HepG2 (cell line): ENCODE data around the gene AQP6. TPM values are rescaled to one million over a fixed set of nuclear protein-coding genes. Genes with fewer than 3 reads are reported as not detected.

Experiments
- ATAC-seq: fragments of 200-7000 bp; cut with Tn5 transposase; 3 replicates; pipeline ENCODE4 v1.9.1; 2020; ENCODE audit warnings: mild to moderate bottlenecking, moderate library complexity
- BruUV-seq: library from RNA; stranded (reverse); fragments of 400-500 nt; replicated peaks from 2 replicates; lab custom pipeline; 2021; lab: Mats Ljungman, UMichigan
- CTCF ChIA-PET: fragments of 300-600 bp; formaldehyde crosslinking; extraction: SDS; loops from one replicate; lab custom pipeline; 2021; ENCODE audit warnings: low total read pairs, inconsistent platforms, low intra/inter-chr PET ratio; lab: Yijun Ruan, JAX
- POLR2A ChIA-PET: fragments of 350-600 bp; sonication (Branson Sonifier 250); formaldehyde crosslinking; loops from one replicate; lab custom pipeline; 2020; ENCODE audit warnings: antibody characterized with exemption, inconsistent platforms; lab: Yijun Ruan, JAX
- DNase-seq: peaks from one replicate; pipeline ENCODE4 v3.0.0-alpha.2; 2015; ENCODE audit warnings: low spot score
- FAIRE-seq: peaks from 3 replicates; lab custom pipeline; 2011; peaks lifted over from hg19 to GRCh38; lab: Jason Lieb, UNC
- H2AFZ ChIP-seq: one replicate; pipeline ENCODE4 v1.6.1; 2011; ENCODE audit warnings: low read length, inconsistent platforms
- H3K27ac ChIP-seq: fragments of 300-600 bp; 3 replicates; pipeline ENCODE4 v1.8.0; 2011; ENCODE audit warnings: mixed run types, mild to moderate bottlenecking, mixed read lengths, low read length, inconsistent platforms; ENCODE audit not compliant: insufficient read depth; ENCODE audit errors: extremely low read length
- H3K27me3 ChIP-seq, 2 experiments: fragments of 200-600 bp in 1 of 2; 2 replicates in 1 of 2; 3 replicates in 1 of 2; pipeline versions ENCODE4 v1.6.0 to v1.8.0; 2011; ENCODE audit warnings: low read length in 2 of 2, mild to moderate bottlenecking in 2 of 2, moderate library complexity in 2 of 2, inconsistent platforms in 1 of 2; ENCODE audit not compliant: insufficient read depth in 2 of 2, control insufficient read depth in 1 of 2
- H3K36me3 ChIP-seq, 2 experiments: fragments of 200-600 bp in 1 of 2; replicated peaks in 1 of 2; 2 replicates in 1 of 2; 3 replicates in 1 of 2; pipeline versions ENCODE4 v1.5.1 to v1.8.0; 2011; ENCODE audit warnings: low read length in 2 of 2, inconsistent platforms in 1 of 2; ENCODE audit not compliant: insufficient read depth in 2 of 2, control insufficient read depth in 1 of 2
- H3K4me1 ChIP-seq: 2 replicates; pipeline ENCODE4 v1.5.1; 2012; ENCODE audit warnings: low read length, inconsistent platforms; ENCODE audit not compliant: insufficient read depth
- H3K4me2 ChIP-seq: 2 replicates; pipeline ENCODE4 v1.6.0; 2011; ENCODE audit warnings: low read depth, low read length, inconsistent platforms
- H3K4me3 ChIP-seq, 3 experiments: fragments of 200-600 bp in 1 of 3; sonication (generic), shearing (Covaris generic) in 1 of 3; replicated peaks in 1 of 3; 2 replicates each; pipeline ENCODE4 v1.5.1; 2011 to 2016; ENCODE audit warnings: low read length in 3 of 3, inconsistent platforms in 2 of 3, low read depth in 2 of 3, mild to moderate bottlenecking in 2 of 3, control low read depth in 1 of 3, mixed read lengths in 1 of 3; ENCODE audit not compliant: insufficient read depth in 1 of 3
- H3K79me2 ChIP-seq: one replicate; pipeline ENCODE4 v1.6.1; 2011; ENCODE audit warnings: low read length, inconsistent platforms; ENCODE audit not compliant: insufficient read depth
- H3K9ac ChIP-seq: 2 replicates; pipeline ENCODE4 v1.6.0; 2011; ENCODE audit warnings: mild to moderate bottlenecking, low read depth, low read length, inconsistent platforms; ENCODE audit not compliant: insufficient read depth
- H3K9me3 ChIP-seq: 2 replicates; pipeline ENCODE4 v1.5.1; 2012; ENCODE audit warnings: mild to moderate bottlenecking, low read length
- H4K20me1 ChIP-seq: 2 replicates; pipeline ENCODE4 v1.6.0; 2011; ENCODE audit warnings: inconsistent platforms, mild to moderate bottlenecking, low read length, moderate library complexity; ENCODE audit not compliant: insufficient read depth
- ADNP ChIP-seq: sonication (generic); formaldehyde crosslinking; IDR thresholded peaks from 2 replicates; pipeline ENCODE4 v1.4.0; 2020; ENCODE audit warnings: missing genetic modification reagents
- CHD4 ChIP-seq: fragments of 200-600 bp; sonication (generic); IDR thresholded peaks from 2 replicates; pipeline ENCODE4 v1.7.0; 2017; ENCODE audit warnings: mild to moderate bottlenecking, low read length, borderline replicate concordance
- KLF12 ChIP-seq: sonication (generic); formaldehyde crosslinking; IDR thresholded peaks from 2 replicates; pipeline ENCODE4 v1.4.0; 2020; ENCODE audit warnings: missing genetic modification reagents, borderline replicate concordance
- NCOA1 ChIP-seq: sonication (generic); formaldehyde crosslinking; IDR thresholded peaks from 2 replicates; pipeline ENCODE4 v1.9.0; 2021; ENCODE audit warnings: missing genetic modification reagents
- SAFB2 ChIP-seq: sonication (generic); formaldehyde crosslinking; IDR thresholded peaks from 2 replicates; pipeline ENCODE4 v1.5.1; 2020; ENCODE audit warnings: missing genetic modification reagents, low read depth, mild to moderate bottlenecking, borderline replicate concordance
- SALL1 ChIP-seq: sonication (generic); formaldehyde crosslinking; IDR thresholded peaks from 2 replicates; pipeline ENCODE4 v1.8.0; 2022; ENCODE audit warnings: mild to moderate bottlenecking, missing genetic modification reagents
- SMARCE1 ChIP-seq: fragments of 450-650 bp; IDR thresholded peaks from 2 replicates; pipeline ENCODE4 v1.6.1; 2017; ENCODE audit warnings: borderline replicate concordance
- TERF1 ChIP-seq: sonication (generic); formaldehyde crosslinking; IDR thresholded peaks from 2 replicates; pipeline ENCODE4 v1.8.0; 2022; ENCODE audit warnings: mild to moderate bottlenecking, missing genetic modification reagents, moderate library complexity
- ZBTB20 ChIP-seq: sonication (generic); formaldehyde crosslinking; IDR thresholded peaks from 2 replicates; pipeline ENCODE4 v1.8.1; 2023; ENCODE audit warnings: missing genetic modification reagents, low read depth, mild to moderate bottlenecking, borderline replicate concordance
- ZNF263 ChIP-seq: sonication (generic); formaldehyde crosslinking; IDR thresholded peaks from 2 replicates; pipeline ENCODE4 v1.4.0; 2020; ENCODE audit warnings: missing genetic modification reagents
- ZNF274 ChIP-seq: sonication (generic); formaldehyde crosslinking; IDR thresholded peaks from 2 replicates; pipeline ENCODE4 v1.5.1; 2020; ENCODE audit warnings: mild to moderate bottlenecking, missing genetic modification reagents
- ZNF33B ChIP-seq: sonication (generic); formaldehyde crosslinking; IDR thresholded peaks from 2 replicates; pipeline ENCODE4 v1.5.1; 2020; ENCODE audit warnings: mild to moderate bottlenecking, missing genetic modification reagents
- ZNF800 ChIP-seq: sonication (generic); formaldehyde crosslinking; IDR thresholded peaks from 2 replicates; pipeline ENCODE4 v1.4.0; 2020; ENCODE audit warnings: missing genetic modification reagents
- WGBS: methylation state at CpG from one replicate; pipeline ENCODE4 v1.1.6; 2017; ENCODE audit warnings: low lambda C conversion rate; 5-methylcytosine and 5-hydroxymethylcytosine counted together
- in situ Hi-C: cut with HindIII; loops from 2 replicates; pipeline ENCODE4 v1.10.0; 2017; ENCODE audit warnings: low pct_unique_long_range_greater_than_20kb; ENCODE audit not compliant: extremely low pct_ligation_motif_present
- intact Hi-C: fragments of 100-400 bp; cut with micrococcal nuclease; formaldehyde crosslinking; loops from one replicate; pipeline ENCODE4 v1.10.0; 2022; ENCODE audit not compliant: unreplicated experiment
- polyA plus RNA-seq, 8 experiments: library from polyadenylated mRNA; depleted of rRNA in 3 of 8; stranded (reverse) in 7 of 8; unstranded in 1 of 8; fragments of >200 nt; fragmentation: Illumina TruSeq in 4 of 8; extraction: Trizol in 4 of 8; gene quantifications; 2 replicates each; pipeline versions ENCODE4 v1.2.1 to v1.2.3, GENCODE V29; 2011 to 2016; ENCODE audit warnings: low read depth in 4 of 8, missing spikeins in 1 of 8, mixed read lengths in 1 of 8; ENCODE audit not compliant: insufficient read depth in 1 of 8
- total RNA-seq, 5 experiments: library from RNA; depleted of rRNA; stranded (reverse); fragments of >200 nt; fragmentation: Illumina TruSeq; extraction: Trizol; gene quantifications; 2 replicates each; pipeline ENCODE4 v1.2.3, GENCODE V29; 2016; ENCODE audit warnings: low read depth in 1 of 5

Gene AQP6
- total and polyA plus RNA-seq, 2 of the 13 experiments (the other 11 are each of a cell fraction or from before 2014, with no cell fraction given): 0.32 to 1.3 TPM

- DNase-seq: no peak
- no peaks in the 10 kb centered on the region for H4K20me1 ChIP-seq
- in situ Hi-C loops (no loop called here), intact Hi-C loops (no loop called here)
- H3K36me3 ChIP-seq: no peaks in the 10 kb centered on the region
- no peak for FAIRE-seq
- H2AFZ ChIP-seq: no peak overlapping the region
- peaks cover 1 to 12% of the 10 kb centered on the region in 2 experiments; a peak in 3 of 5 replicates for H3K27me3 ChIP-seq
- ChIA-PET CTCF (no interaction called here), POLR2A (no interaction called here)
- H3K9ac ChIP-seq: no peak overlapping the region
- no peak for TF ChIP-seq ZNF33B (CRISPR knock-in tag)
- no peak for TF ChIP-seq TERF1 (CRISPR knock-in tag)
- TF ChIP-seq NCOA1 (CRISPR knock-in tag): no peak
- no peak for TF ChIP-seq SMARCE1
- no peak for TF ChIP-seq ZNF274 (CRISPR knock-in tag)
- no peak for TF ChIP-seq CHD4
- no peak for TF ChIP-seq KLF12 (CRISPR knock-in tag)
- TF ChIP-seq ZNF800 (CRISPR knock-in tag): no peak
- no peak for TF ChIP-seq ZNF263 (CRISPR knock-in tag)
- no peak for TF ChIP-seq SAFB2 (CRISPR knock-in tag)
- TF ChIP-seq SALL1 (CRISPR knock-in tag): no peak
- no peak for TF ChIP-seq ADNP (CRISPR knock-in tag)
- no peak for TF ChIP-seq ZBTB20 (CRISPR knock-in tag)
- 50% methylated on average over 2 of the region's 2 CpGs for WGBS
- H3K9me3 ChIP-seq: no peaks in the 10 kb centered on the region
- H3K27ac ChIP-seq: no peak overlapping the region
- H3K4me1 ChIP-seq: peaks cover 79% of the 10 kb centered on the region
- H3K4me3 ChIP-seq: no peak overlapping the region
- H3K4me2 ChIP-seq: no peak overlapping the region
- H3K79me2 ChIP-seq: no peaks in the 10 kb centered on the region
- no TSS peak for BruUV-seq
- ATAC-seq: no peak
Observed at GRCh38 chr12:49976557-49976956, 3.8 kb downstream of the AQP6 start.
